Esophagus squamous epithelium (tissue), 4 donors: ENCODE data around the gene TNFRSF4.

Experiments
- POLR2A ChIP-seq, 4 donors: fragments of 450-650 bp; IDR thresholded peaks; one replicate each; pipeline ENCODE4 v1.6.1; 2017; ENCODE audit warnings: antibody characterized with exemption in 4 of 4, mild to moderate bottlenecking in 4 of 4, moderate library complexity in 3 of 4
- TF ChIP-seq, protein P1 (sequence below), 6 experiments: fragments of 450-650 bp in 4 of 6; fragments of 200-600 bp in 2 of 6; sonication (generic) in 2 of 6; IDR thresholded peaks; one replicate each; pipeline ENCODE4 v1.5.1; 2016 to 2019; ENCODE audit warnings: antibody characterized with exemption in 6 of 6, mild to moderate bottlenecking in 4 of 6, moderate library complexity in 4 of 6

DNA sequence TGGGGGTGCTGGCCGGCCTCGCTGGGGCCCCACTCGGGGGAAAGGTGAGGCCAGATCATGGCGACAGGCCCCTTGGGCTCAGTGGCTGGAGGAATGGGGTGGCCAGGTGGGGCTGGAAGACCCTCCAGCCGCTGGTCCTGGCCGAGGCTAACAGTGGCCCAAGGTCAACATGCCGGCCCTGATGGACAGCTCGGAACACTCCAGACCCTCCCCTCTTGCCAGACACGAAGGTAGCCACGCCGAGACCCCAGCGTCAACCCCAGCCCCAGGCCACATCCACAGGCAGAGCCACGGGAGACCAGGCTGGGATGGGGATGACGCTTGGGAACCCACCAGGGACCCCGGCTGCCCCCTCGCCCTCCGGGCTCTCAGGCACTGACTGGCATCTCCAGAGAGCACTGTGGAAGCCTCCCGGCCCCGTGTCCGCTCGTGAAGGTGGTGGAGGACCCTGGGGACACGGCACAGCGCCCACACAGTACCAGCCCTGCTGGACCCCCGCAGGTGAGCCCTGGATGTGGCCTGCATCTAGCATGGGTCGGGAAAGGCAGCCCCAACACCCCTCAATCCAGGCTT, 33.5 kb upstream of the TNFRSF4 start:
- TF ChIP-seq, protein P1, sequence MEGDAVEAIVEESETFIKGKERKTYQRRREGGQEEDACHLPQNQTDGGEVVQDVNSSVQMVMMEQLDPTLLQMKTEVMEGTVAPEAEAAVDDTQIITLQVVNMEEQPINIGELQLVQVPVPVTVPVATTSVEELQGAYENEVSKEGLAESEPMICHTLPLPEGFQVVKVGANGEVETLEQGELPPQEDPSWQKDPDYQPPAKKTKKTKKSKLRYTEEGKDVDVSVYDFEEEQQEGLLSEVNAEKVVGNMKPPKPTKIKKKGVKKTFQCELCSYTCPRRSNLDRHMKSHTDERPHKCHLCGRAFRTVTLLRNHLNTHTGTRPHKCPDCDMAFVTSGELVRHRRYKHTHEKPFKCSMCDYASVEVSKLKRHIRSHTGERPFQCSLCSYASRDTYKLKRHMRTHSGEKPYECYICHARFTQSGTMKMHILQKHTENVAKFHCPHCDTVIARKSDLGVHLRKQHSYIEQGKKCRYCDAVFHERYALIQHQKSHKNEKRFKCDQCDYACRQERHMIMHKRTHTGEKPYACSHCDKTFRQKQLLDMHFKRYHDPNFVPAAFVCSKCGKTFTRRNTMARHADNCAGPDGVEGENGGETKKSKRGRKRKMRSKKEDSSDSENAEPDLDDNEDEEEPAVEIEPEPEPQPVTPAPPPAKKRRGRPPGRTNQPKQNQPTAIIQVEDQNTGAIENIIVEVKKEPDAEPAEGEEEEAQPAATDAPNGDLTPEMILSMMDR (IDR thresholded peaks at IDR 0.05): no peak
- no peak for TF ChIP-seq POLR2A (IDR thresholded peaks at IDR 0.05)
